8988T (cell line): ENCODE results near the gene OLFML3.
"Not testable (repeated sequence)": the region's sequence is repeated elsewhere in the genome, so short reads cannot be mapped to it uniquely, and the experiment has no call there.

Experiments
- DNase-seq: peaks from one replicate; pipeline ENCODE4 v3.0.0; 2011

The OLFML3 gene, protein sequence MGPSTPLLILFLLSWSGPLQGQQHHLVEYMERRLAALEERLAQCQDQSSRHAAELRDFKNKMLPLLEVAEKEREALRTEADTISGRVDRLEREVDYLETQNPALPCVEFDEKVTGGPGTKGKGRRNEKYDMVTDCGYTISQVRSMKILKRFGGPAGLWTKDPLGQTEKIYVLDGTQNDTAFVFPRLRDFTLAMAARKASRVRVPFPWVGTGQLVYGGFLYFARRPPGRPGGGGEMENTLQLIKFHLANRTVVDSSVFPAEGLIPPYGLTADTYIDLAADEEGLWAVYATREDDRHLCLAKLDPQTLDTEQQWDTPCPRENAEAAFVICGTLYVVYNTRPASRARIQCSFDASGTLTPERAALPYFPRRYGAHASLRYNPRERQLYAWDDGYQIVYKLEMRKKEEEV

DNA sequence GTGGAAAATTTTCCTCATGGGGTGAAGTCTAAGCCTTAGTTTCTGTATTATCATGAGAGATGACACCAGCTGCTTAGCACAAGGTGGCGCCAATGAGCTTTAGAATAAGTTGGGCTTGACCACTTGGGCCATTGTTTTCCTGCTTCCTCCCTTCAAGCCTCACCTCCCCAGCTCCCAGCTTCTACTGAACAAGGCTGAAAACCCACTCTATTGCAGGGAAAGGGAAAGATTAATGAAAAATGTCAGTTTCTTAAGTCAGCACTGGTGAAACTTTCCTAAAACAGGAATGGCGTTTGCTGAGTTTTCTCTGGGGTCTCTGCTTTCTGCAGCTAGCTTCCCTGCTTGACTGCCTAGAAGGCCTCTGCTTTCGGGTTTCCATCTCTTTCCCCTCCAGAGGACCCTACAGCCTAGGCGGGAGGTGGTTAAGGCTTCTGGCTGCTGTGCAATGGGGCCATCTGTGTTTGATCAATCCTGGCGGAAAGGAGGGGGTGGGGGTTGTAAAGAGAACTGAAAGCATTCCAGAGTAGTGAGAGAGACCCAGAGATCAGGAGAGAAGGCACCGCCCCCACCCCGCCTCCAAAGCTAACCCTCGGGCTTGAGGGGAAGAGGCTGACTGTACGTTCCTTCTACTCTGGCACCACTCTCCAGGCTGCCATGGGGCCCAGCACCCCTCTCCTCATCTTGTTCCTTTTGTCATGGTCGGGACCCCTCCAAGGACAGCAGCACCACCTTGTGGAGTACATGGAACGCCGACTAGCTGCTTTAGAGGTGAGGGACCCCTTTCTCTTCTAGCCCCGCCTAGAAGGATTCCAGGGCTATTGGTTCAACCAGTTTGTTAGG lies at the start of gene OLFML3:
OLFML3 (plus strand) TSS at position 612 of the 840 bp plus-strand sequence; CDS start at position 655, 43 bp downstream.
- DNase-seq, result no peak

DNA sequence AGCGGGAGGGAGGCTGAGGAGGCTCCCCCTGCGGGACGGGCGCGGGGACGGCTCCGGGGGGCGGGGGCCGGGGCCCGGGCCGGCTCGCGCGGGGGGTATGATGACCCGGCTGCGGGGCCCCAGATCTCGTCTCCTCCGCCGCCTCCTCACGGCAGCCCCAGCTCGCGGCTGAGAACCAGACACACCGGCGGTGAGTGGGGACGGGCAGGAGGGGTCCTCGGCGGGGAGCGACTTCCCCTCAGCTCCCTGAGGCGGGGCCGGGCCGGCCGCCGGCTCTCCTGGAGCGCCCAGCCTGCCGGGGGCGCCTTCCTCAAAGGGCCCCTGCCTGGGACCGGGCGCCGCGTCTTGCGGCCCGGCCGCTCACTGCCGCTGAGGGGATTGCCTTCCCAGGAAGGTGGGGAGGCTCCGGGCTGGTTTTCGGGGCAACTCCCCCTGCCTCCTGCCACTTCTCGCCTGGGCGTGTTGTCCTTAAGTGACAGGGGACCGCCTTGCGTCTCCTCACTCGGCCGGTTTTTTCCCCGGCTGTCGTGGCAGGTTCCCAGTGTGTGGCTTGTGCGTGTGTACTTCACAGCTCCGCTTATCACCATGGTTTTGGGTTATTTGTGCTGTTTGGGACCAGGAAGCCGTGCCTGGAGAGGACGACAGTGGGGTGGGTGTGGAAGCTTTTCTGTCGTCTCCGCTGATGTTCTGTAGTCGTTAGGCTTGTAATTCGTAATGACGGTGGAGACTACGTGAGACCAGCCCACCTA lies 49.4 kb upstream of the OLFML3 start:
- peak; percentile 32 for DNase-seq

DNA sequence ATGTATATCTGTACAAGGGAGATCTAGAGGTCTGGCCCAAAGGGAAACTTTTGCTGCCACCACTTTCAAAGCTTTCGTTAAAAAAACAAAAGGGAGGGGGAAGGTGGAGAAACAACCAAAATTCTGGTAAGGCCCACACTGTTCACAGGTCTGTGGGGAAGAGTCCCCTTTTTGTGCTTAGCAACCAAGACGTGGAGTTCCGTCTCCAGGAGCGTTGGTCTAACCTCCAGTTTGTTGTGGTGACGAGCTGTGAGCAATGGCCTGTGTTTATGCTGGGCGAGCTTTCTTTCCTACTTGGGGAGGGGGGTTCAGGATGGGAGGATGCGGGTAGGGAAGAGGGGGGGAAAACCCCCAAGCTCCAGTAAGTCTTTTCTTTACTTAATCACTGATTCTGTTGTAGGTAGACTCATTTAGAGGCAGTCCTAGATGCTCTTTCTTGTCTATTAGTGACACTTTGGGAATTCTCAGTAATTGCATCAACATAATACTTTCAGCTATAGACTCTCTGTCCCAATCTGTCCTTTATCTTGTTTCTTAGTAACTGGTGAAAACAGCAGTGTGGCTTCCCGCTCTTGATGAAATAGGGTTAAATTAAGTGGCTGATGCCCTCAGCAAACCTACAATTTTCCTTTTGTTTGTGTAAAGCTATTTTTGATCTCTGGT lies 48.6 kb upstream of the OLFML3 start:
- DNase-seq, result no peak

DNA sequence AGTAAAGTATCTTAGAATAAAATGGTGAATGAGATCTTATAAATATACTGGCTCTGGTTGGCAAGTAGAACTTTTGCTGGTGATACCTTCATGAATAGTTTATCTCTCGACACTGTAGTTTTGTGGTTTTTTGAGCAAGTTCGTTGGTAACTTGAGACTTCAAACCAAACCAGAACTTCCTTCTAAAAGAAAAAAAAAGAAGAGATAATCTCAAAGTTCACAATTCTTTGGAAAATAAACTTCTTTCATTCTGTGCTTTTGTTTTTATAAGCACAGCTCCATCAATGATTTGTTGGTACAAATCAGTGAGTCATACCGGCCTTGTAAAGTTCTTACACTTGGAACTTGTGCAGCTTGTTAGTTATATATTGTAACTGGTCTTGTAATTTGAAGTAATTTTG lies 47.8 kb upstream of the OLFML3 start:
- DNase-seq, result no peak

DNA sequence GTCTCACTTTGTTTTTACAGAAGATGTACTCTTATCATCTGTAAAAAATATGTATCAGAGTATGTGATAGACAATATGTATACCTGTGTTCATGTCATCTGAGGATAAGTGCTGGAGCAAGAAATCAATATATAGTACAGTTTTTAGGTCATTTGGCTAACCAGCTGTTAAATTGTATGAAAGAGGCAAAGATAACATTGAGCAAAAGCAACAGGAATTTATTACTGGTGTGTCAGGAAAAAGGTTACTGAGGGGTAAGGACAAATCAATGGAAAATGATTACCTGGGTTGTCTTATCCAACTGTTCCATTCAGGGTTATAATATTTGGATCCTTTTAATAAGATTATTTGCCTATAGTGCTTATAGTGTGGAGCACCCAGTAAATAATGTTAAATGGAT lies 45.3 kb upstream of the OLFML3 start:
- DNase-seq, result no peak

DNA sequence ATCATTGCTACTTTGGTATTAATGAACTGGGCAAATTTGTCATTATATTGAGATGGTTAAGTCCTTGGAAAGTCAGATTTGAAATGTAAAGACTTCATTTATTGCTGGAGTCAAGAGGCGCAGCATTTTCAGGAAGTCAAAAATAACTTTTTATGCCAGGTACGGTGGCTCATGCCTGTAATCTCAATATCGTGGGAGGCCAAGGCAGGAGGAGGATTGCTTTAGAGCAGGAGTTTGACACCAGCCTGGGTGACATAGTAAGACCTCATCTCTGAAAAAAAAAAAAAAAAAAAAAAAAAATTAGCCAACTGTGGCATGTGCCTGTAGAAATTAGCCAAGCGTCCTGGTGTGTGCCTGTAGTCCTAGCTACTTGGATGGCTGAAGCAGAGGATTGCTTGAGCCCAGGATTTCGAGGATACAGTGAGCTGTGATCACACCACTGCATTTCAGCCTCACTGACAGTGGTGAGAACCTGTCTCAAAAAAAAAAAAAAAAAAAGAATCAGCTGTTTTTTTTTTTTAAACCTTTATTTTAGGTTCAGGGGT lies 44.7 kb upstream of the OLFML3 start:
- DNase-seq, result no peak

DNA sequence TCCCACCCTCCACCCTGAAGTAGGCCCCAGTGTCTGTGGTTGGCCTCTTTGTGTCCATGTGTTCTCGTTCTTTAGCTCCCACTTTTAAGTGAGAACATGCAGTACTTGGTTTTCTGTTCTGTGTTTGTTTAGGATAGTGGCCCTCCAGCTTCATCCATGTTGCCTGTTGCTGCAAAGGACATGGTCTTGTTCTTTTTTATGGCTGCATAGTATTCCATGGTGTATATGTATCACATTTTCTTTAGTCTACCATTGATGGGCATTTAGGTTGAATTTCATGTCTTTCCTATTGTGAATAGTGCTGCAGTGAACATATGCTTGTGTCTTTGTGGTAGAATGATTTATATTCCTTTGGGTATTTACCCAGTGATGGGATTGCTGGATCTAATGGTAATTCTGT lies 44.1 kb upstream of the OLFML3 start:
- DNase-seq, result no peak

DNA sequence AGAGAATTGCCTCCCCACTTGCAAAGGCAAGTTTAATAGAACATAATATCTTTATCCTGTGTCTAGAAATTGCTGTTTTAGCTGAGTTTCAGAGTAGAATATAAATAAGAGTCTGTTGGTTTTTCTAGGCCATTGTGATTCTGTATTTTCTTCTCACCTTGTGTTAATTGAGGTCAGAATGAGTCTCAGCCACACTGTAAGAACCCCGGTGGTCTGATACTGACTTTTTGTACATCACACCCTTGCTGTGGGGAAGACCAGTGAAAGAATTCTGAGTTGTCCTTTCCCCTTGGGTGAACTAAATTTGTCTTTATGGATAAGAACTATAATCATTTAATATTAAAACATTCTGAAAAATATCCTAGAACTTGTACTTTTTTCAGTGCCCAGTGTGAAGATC lies 43.3 kb upstream of the OLFML3 start:
- no peak for DNase-seq

DNA sequence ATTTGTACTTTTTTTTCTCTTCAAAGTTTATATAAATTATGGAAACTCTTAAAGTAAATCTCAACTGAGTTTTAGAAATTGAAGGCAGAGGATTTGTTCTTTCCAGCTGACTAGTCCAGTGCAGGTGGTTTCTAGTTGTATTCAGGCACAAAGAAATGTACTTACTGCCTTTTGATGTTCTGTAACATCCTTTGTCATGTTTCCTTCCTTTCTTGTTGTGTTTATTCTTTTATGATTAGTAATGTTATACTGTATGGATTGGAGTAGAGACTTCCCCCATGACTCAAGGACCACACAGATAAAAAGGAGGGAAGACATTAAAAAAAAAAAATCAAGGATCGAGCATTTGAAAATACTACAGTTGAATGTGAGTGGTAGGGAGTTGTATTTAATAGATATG lies 42.1 kb upstream of the OLFML3 start:
- DNase-seq, result no peak

DNA sequence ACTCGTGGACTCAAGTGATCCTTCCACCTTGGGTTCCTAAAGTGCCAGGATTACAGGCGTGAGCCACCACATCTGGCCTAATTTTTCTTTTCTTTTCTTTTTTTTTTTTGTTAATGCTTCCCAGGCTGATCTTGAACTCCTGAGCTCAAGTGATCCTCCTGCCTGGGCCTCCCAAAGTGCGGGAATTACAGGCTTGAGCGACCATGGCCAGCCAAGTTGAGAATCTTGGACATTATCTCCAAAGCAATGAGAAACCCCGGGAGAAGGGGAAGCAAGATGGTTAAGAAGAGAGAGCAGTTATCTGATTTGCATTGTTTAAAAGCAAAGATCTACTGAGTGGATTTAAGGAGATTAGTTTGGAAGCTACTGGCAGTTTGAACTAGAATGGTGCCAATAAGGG lies 41.1 kb upstream of the OLFML3 start:
- DNase-seq, result no peak

DNA sequence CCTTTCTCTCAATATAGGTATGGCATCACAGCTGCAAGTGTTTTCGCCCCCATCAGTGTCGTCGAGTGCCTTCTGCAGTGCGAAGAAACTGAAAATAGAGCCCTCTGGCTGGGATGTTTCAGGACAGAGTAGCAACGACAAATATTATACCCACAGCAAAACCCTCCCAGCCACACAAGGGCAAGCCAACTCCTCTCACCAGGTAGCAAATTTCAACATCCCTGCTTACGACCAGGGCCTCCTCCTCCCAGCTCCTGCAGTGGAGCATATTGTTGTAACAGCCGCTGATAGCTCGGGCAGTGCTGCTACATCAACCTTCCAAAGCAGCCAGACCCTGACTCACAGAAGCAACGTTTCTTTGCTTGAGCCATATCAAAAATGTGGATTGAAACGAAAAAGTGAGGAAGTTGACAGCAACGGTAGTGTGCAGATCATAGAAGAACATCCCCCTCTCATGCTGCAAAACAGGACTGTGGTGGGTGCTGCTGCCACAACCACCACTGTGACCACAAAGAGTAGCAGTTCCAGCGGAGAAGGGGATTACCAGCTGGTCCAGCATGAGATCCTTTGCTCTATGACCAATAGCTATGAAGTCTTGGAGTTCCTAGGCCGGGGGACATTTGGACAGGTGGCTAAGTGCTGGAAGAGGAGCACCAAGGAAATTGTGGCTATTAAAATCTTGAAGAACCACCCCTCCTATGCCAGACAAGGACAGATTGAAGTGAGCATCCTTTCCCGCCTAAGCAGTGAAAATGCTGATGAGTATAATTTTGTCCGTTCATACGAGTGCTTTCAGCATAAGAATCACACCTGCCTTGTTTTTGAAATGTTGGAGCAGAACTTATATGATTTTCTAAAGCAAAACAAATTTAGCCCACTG lies 38.7 kb upstream of the OLFML3 start:
- no peak for DNase-seq

DNA sequence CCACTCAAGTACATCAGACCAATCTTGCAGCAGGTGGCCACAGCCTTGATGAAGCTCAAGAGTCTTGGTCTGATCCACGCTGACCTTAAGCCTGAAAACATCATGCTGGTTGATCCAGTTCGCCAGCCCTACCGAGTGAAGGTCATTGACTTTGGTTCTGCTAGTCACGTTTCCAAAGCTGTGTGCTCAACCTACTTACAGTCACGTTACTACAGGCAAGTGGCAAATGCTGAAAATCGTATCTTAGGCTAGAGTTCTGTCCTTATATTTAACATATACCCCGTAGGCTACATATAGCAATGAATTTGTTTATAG lies 38.1 kb upstream of the OLFML3 start:
- DNase-seq, result no peak

DNA sequence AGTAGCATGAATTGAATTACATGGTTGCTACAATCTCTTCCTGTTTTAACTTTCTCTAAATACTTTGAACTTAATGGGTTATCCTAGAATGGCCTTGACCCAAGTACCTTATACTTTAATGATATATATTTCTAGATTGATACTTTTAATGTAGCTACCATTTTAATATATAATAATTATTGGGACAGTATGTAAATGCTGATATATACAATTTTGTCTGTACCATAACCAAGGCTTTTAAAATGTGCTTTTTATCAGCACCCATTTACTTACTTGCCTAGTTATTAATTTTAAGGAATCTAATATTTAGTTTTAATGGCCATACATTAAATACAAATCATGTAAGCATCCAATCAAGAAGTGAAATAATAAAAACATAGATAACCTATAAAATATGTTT lies 36.7 kb upstream of the OLFML3 start:
- no peak for DNase-seq

DNA sequence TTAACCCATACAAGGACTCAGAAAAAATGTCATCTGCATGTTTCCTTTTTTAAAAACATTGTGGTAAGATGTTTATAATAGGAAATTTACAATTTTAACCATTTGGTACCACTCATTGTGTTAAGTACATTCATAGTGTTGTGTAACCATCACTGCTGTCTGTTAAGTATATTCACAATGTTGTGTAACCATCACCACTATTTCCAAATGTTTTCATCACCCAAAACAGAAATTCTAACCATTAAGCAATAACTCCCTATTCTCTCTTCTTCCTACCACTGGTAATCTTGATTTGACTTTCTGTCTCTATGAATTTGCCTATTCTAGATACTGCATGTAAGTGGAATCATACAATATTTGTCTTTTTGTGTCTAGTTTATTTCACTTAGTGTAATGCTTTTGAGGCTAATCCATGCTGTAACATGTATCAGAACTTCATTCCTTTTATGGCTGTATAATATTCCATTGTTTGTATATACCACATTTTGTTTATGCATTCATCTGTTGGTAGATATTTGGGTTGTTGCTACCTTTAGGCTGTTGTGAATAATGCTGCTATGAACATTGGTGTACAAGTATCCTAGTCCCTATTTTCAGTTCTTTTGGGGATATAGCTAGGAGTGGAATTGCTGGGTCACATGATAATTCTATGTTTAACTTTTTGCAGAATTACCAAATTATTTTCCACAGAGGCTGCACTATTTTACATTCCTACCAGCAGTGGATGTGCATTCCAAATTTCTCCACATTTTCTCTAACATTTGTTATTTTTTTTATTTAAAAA lies 36.1 kb upstream of the OLFML3 start:
- DNase-seq, result no peak

DNA sequence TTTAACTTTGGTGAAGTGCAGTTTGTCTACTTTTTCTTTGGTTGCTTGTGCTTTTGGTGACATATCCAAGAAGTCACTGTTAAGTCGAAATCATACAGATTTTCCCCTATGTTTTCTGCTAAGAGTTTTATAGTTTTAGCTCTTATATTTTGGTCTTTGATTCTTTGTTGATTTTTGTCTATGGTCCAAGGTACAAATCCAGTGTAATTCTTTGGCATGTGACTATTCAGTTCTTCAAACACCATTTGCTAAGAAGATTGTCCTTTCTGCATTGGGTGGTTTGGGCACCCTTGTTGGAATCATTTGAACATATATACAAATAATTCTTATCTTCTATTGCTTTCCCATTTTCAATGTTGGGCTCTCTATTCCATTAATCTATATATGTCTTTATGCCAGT lies 33.9 kb upstream of the OLFML3 start:
- no peak for DNase-seq

DNA sequence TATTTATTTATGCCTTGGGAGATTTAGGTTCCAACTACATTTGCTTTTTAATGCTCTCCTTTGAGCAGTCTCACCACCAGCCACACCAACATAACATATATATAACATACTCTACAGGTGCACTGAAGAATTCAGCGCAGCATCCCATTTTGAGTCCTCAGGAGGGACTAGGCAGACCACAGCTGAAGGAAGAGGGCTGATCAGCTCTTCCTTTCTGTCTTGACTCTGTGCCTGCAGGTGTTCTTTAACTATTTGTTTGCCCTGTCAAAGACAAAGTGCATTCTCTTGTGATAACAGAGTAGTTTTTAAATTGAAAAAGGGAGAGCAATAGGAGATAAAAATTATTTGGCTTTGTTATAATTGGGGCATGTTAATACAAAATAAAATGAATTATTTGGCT lies 33.2 kb upstream of the OLFML3 start:
- no peak for DNase-seq

DNA sequence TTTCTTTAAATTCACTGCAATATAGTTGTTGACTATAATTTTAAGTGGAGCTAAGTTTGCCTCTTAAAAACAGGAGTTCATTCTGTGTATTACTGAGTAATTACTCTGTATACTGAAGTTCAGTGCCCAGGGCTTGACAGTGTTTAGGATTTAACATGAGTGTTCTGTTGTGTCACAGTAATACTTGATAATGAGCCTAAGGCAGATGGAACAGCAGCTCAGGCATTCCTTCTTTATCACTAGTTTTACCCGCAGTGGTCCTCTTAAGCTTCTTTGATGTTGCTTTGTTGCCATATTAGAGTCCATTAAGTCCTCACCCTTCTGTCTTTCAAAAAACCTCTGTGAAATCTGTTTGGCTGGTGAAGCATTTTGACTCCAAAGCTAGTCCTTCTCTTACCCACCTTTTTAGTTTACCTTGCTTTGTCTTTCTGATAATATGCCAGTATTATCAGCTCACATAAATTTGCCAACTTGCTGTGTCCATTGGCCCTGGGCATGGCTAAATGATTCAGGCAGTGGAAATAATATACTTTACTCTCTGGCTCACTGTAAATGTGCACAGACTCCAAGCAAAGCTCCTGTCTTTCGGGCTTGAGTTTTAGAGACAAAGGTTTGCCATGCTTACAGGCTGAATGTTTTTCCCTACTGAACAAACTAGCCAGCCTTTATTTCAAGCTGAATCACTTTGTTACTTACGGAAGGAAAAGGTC lies 32.4 kb upstream of the OLFML3 start:
- no peak for DNase-seq

DNA sequence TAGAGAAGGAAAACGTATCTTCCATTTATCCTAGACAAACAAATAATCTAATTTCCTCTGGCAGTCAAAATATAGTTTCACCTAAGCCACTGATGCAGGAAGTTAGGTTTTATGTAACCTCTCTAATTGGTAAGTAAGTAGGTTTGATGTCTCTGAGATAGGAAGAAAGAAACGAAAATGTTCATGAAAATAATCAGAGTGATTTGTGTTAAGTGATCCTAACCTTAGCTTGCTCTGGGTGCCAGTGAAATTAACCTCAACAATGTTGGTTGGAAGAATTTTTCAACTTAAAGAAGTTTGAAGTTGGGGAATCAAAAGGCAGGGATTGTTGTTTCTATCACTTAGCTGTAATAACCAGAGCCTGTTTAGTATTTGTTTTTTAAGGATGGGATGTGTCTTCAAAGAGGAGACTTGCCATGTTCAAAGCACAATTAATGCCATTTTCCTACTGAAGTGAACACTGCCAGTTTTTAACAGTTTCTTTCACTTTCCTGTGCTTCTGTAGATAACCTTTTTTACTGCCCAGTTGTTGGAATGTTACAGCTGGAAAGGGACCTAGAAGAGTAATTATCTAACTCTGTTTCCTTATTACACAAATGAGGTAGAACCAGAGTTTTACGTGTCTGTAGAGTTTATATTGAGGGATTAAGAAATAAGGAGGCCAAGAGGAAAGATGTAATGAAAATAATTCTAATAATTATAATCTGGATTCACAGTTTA lies 31.7 kb upstream of the OLFML3 start:
- no peak for DNase-seq

DNA sequence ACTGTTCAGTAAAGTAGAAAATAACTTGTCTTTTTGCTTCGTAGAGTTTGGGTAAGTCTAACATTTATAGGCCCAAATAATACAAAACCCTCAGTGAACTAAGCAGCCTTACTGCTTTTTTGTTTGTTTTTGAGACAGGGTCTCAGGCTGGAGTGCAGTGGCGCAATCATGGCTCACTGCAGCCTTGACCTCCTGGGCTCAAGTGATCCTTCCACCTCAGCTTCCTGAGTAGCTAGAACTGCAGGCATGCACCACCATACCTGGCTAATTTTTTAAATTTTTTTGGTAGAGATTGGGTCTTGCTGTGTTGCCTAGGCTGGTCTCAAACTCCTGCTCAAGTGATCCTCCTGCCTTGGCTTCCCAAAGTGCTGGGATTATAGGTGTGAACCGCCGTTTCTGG lies 31.1 kb upstream of the OLFML3 start:
- DNase-seq, result not testable (repeated sequence)

DNA sequence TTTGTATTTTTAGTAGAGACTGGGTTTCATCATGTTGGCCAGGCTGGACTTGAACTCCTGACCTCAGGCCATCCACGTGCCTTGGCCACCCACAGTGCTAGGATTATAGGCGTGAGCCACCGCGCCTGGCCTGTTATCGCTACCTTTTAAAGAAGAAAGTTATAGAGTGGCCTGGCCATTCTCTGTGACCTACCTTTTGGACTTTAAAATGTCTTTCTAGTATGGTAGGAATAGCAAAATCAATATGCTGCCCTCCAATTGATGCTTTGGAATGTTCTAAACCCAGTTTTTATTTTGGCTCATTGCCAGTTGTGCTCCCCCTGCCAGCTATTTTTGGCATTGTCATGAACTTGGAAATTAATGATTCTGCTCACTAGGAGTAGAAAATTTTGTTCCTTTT lies 30.3 kb upstream of the OLFML3 start:
- DNase-seq, result no peak
